ENCODE results near the gene ZCCHC8. TPM values are rescaled to one million over a fixed set of nuclear protein-coding genes. Genes with fewer than 3 reads are reported as not detected.

The ZCCHC8 gene
- polyA plus RNA-seq, 1 donor (not counting 4 experiments of a cell fraction or from before 2014, with no cell fraction given) = 14.0 TPM

GRCh38 chr12:122480753-122481152 is 20.0 kb downstream of the ZCCHC8 start:
- no peak overlapping the region for H3K9ac ChIP-seq (ENCODE audit: control insufficient read depth, extremely low read depth, insufficient read depth, low read length)
- no peak overlapping the region for H3K4me3 ChIP-seq (ENCODE audit: control insufficient read depth in 2 of 3, extremely low read depth in 1 of 3, insufficient read depth in 2 of 3, low read depth in 1 of 3, low read length in 3 of 3)
- H3K27ac ChIP-seq (ENCODE audit: control insufficient read depth, insufficient read depth, low read length) = no peak overlapping the region
- H3K27me3 ChIP-seq (ENCODE audit: control insufficient read depth, extremely low read depth, insufficient read depth, low read length) = no peaks in the 10 kb centered on the region
- no peaks in the 10 kb centered on the region for H3K4me1 ChIP-seq (ENCODE audit: control insufficient read depth, extremely low read depth, insufficient read depth, low read length)
- TF ChIP-seq CTCF (optimal IDR thresholded peaks at IDR 0.05 in 1 of 3, IDR thresholded peaks at IDR 0.05 in 1 of 3, conservative IDR thresholded peaks at IDR 0.05 in 1 of 3; ENCODE audit: extremely low read depth in 1 of 3, insufficient read depth in 2 of 3, low read length in 3 of 3) (no peak), EZH2 (IDR thresholded peaks at IDR 0.05; ENCODE audit: low read length) (no peak)
- no peak overlapping the region for H2AFZ ChIP-seq (ENCODE audit: control insufficient read depth, low read length)
- H3K79me2 ChIP-seq (ENCODE audit: control insufficient read depth, insufficient read depth, low read length) = no peaks in the 10 kb centered on the region
- H3K36me3 ChIP-seq (ENCODE audit: control insufficient read depth in 2 of 2, extremely low read depth in 1 of 2, insufficient read depth in 2 of 2, low read length in 2 of 2) = peaks cover 17 to 20% of the 10 kb centered on the region in 2 experiments
- no peaks in the 10 kb centered on the region for H3K9me3 ChIP-seq (ENCODE audit: control insufficient read depth, low read depth, low read length)
- H4K20me1 ChIP-seq (ENCODE audit: control insufficient read depth, extremely low read depth, insufficient read depth, low read length) = no peaks in the 10 kb centered on the region
- no peaks in the 10 kb centered on the region for H3K9me1 ChIP-seq (ENCODE audit: control insufficient read depth, extremely low read depth, insufficient read depth, low read length)
- no peak for FAIRE-seq
- DNase-seq (ENCODE audit: low read depth, low spot score) = no peak
- H3K4me2 ChIP-seq (ENCODE audit: control insufficient read depth, extremely low read depth, insufficient read depth, low read depth, low read length) = no peak overlapping the region
- dilution Hi-C loops (cut with MboI; ENCODE audit: extremely low pct_ligation_motif_present, low sequenced_read_pairs) = no loop called here

- Histone ChIP-seq H2AFZ (ENCODE audit: control insufficient read depth, low read length) (no peak overlapping the region), H3K9me1 (ENCODE audit: control insufficient read depth, extremely low read depth, insufficient read depth, low read length) (no peaks in the 10 kb centered on the region), H3K36me3 (ENCODE audit: control insufficient read depth in 2 of 2, extremely low read depth in 1 of 2, insufficient read depth in 2 of 2, low read length in 2 of 2) (peaks cover 18 to 26% of the 10 kb centered on the region in 2 experiments), H3K27me3 (ENCODE audit: control insufficient read depth, extremely low read depth, insufficient read depth, low read length) (no peaks in the 10 kb centered on the region), H3K27ac (ENCODE audit: control insufficient read depth, insufficient read depth, low read length) (no peak overlapping the region), H3K4me3 (ENCODE audit: control insufficient read depth in 2 of 3, extremely low read depth in 1 of 3, insufficient read depth in 2 of 3, low read depth in 1 of 3, low read length in 3 of 3) (no peak overlapping the region), H3K9ac (ENCODE audit: control insufficient read depth, extremely low read depth, insufficient read depth, low read length) (no peak overlapping the region), H4K20me1 (ENCODE audit: control insufficient read depth, extremely low read depth, insufficient read depth, low read length) (no peaks in the 10 kb centered on the region), H3K4me1 (ENCODE audit: control insufficient read depth, extremely low read depth, insufficient read depth, low read length) (peaks cover 12% of the 10 kb centered on the region), H3K4me2 (ENCODE audit: control insufficient read depth, extremely low read depth, insufficient read depth, low read depth, low read length) (no peak overlapping the region), H3K79me2 (ENCODE audit: control insufficient read depth, insufficient read depth, low read length) (no peaks in the 10 kb centered on the region), H3K9me3 (ENCODE audit: control insufficient read depth, low read depth, low read length) (no peaks in the 10 kb centered on the region)
- dilution Hi-C loops (cut with MboI; ENCODE audit: extremely low pct_ligation_motif_present, low sequenced_read_pairs) = no loop called here
- no peak for DNase-seq (ENCODE audit: low read depth, low spot score)
- FAIRE-seq = no peak
- TF ChIP-seq EZH2 (IDR thresholded peaks at IDR 0.05; ENCODE audit: low read length) = no peak
- no peak for TF ChIP-seq CTCF (optimal IDR thresholded peaks at IDR 0.05 in 1 of 3, IDR thresholded peaks at IDR 0.05 in 1 of 3, conservative IDR thresholded peaks at IDR 0.05 in 1 of 3; ENCODE audit: extremely low read depth in 1 of 3, insufficient read depth in 2 of 3, low read length in 3 of 3)
Measured at GRCh38 chr12:122474324-122474716, 26.4 kb downstream of the ZCCHC8 start.
